Calu3 (cell line): ENCODE data around the gene NPR3. TPM values are rescaled to one million over a fixed set of nuclear protein-coding genes. Genes with fewer than 3 reads are reported as not detected.

Experiments used
- BruUV-seq: library from RNA; stranded (reverse); fragments of 400-500 nt; replicated peaks from 2 replicates; lab custom pipeline; 2021; lab: Mats Ljungman, UMichigan
- CTCF ChIA-PET: fragments of 300-600 bp; sonication (Branson Sonifier 250); formaldehyde crosslinking; loops from one replicate; lab custom pipeline; 2022; ENCODE audit warnings: antibody characterized with exemption; lab: Charles Lee
- DNase-seq: peaks from one replicate; pipeline ENCODE4 v3.0.0; 2022
- H3K27ac Mint-ChIP-seq: one replicate; pipeline ENCODE4 v1.8.0; 2022; ENCODE audit warnings: mixed read lengths; ENCODE audit not compliant: unreplicated experiment
- H3K27me3 Mint-ChIP-seq: one replicate; pipeline ENCODE4 v1.8.0; 2022; ENCODE audit warnings: mixed read lengths; ENCODE audit not compliant: unreplicated experiment
- H3K36me3 Mint-ChIP-seq: one replicate; pipeline ENCODE4 v1.8.0; 2022; ENCODE audit warnings: mild to moderate bottlenecking, moderate library complexity, mixed read lengths; ENCODE audit not compliant: insufficient read depth, unreplicated experiment
- H3K4me1 Mint-ChIP-seq: one replicate; pipeline ENCODE4 v1.8.0; 2022; ENCODE audit warnings: mild to moderate bottlenecking, low read depth, mixed read lengths; ENCODE audit not compliant: unreplicated experiment
- H3K4me3 Mint-ChIP-seq: one replicate; pipeline ENCODE4 v1.8.0; 2022; ENCODE audit warnings: mild to moderate bottlenecking, low read depth, moderate library complexity, mixed read lengths; ENCODE audit not compliant: unreplicated experiment
- H3K9me3 Mint-ChIP-seq: one replicate; pipeline ENCODE4 v1.8.0; 2022; ENCODE audit warnings: low read depth, mixed read lengths; ENCODE audit not compliant: unreplicated experiment
- intact Hi-C: fragments of 100-400 bp; cut with micrococcal nuclease; formaldehyde crosslinking; loops from one replicate; pipeline ENCODE4 v1.10.0; 2022; ENCODE audit not compliant: unreplicated experiment
- total RNA-seq: library from RNA; stranded (reverse); gene quantifications from 2 replicates; pipeline ENCODE4 v1.2.3, GENCODE V29; 2022
- TF ChIP-seq, protein P1 (sequence below): fragments of 200-600 bp; IDR thresholded peaks from one replicate; pipeline ENCODE4 v1.8.0; 2022; ENCODE audit warnings: antibody characterized with exemption; ENCODE audit not compliant: unreplicated experiment

Gene NPR3
- total RNA-seq, 1 experiment from 2014 or later, result 0.19 TPM

DNA sequence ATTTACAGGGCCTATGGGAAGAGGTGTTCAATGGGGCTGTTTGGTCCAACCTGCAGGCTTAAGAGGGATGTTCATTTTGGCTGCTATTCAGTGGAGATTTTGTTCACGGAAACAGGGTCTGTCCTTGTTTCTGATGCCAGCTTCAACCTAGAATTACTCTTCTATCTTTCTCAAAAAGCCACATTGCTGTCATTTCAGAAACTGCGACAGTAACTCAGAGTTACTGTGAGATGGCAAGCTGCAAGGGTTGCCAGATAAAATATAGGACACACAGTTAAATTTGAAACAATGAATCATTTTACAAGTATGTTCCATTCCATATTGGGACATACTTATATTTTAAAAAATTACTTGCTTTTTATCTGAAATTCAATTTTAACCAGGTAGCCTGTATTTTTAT, 128.0 kb downstream of the NPR3 start:
- Mint-ChIP-seq H3K4me3 (no peak overlapping the region), H3K4me1 (no peaks in the 10 kb centered on the region), H3K36me3 (no peaks in the 10 kb centered on the region), H3K27ac (no peak overlapping the region), H3K9me3 (peaks cover 2% of the 10 kb centered on the region), H3K27me3 (no peaks in the 10 kb centered on the region)
- no TSS peak for BruUV-seq
- intact Hi-C loops, result no loop called here
- DNase-seq, result no peak
- CTCF ChIA-PET, result no interaction called here
- TF ChIP-seq, protein P1, sequence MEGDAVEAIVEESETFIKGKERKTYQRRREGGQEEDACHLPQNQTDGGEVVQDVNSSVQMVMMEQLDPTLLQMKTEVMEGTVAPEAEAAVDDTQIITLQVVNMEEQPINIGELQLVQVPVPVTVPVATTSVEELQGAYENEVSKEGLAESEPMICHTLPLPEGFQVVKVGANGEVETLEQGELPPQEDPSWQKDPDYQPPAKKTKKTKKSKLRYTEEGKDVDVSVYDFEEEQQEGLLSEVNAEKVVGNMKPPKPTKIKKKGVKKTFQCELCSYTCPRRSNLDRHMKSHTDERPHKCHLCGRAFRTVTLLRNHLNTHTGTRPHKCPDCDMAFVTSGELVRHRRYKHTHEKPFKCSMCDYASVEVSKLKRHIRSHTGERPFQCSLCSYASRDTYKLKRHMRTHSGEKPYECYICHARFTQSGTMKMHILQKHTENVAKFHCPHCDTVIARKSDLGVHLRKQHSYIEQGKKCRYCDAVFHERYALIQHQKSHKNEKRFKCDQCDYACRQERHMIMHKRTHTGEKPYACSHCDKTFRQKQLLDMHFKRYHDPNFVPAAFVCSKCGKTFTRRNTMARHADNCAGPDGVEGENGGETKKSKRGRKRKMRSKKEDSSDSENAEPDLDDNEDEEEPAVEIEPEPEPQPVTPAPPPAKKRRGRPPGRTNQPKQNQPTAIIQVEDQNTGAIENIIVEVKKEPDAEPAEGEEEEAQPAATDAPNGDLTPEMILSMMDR, result no peak

DNA sequence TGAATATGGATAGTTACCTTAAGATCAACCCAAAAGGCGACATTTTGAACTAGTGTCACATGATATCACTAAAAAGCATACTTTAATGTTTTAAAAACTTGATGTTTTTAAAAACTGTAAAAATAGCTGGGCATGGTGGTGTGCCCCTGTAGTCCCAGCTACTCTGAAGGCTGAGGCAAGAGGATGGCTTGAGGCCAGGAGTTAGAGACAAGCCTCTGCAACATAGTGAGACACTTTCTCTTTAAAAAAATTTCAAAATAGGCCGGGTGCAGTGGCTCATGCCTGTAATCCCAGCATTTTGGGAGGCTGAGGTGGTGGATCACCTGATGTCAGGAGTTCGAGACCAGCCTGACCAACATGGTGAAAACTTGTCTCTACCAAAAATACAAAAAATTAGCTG, 129.5 kb downstream of the NPR3 start:
- H3K36me3 Mint-ChIP-seq, result no peaks in the 10 kb centered on the region
- intact Hi-C loops, result no loop called here
- H3K4me1 Mint-ChIP-seq, result no peaks in the 10 kb centered on the region
- no TSS peak for BruUV-seq
- CTCF ChIA-PET, result no interaction called here
- H3K4me3 Mint-ChIP-seq, result no peak overlapping the region
- DNase-seq, result no peak
- TF ChIP-seq, protein P1, result no peak
- no peaks in the 10 kb centered on the region for H3K9me3 Mint-ChIP-seq
- H3K27me3 Mint-ChIP-seq, result no peaks in the 10 kb centered on the region
- no peak overlapping the region for H3K27ac Mint-ChIP-seq

Other genes with a start within 250 kb of the NPR3 start
- 312 and 334 TPM in 2 replicates for gene SUB1, start 125.8 kb upstream of the NPR3 start, total RNA-seq